ENCODE data around the gene CYB5RL. TPM values are rescaled to one million over a fixed set of nuclear protein-coding genes. Genes with fewer than 3 reads are reported as not detected.

CYB5RL gene
- total RNA-seq, 2 experiments from 2014 or later = 2.0 to 2.1 TPM

GRCh38 chr1:54225378-54225777 is 25.5 kb upstream of the CYB5RL start:
- H3K4me1 Mint-ChIP-seq (ENCODE audit: low read depth) = peaks cover under 1% of the 10 kb centered on the region
- H3K27ac Mint-ChIP-seq = peak overlapping the region; percentile 49
- no peaks in the 10 kb centered on the region for H3K27me3 ChIP-seq (ENCODE audit: control insufficient read depth in 1 of 2, insufficient read depth in 2 of 2, low read length in 2 of 2)
- H3K27me3 Mint-ChIP-seq = no peaks in the 10 kb centered on the region
- peaks cover 3% of the 10 kb centered on the region for H3K4me1 ChIP-seq (ENCODE audit: insufficient read depth, low read length)
- no peak for TF ChIP-seq CTCF (IDR thresholded peaks at IDR 0.05)
- ATAC-seq (ENCODE audit: poor library complexity) (no peak), DNase-seq (no peak)
- peaks cover 23% of the 10 kb centered on the region for H3K36me3 ChIP-seq (ENCODE audit: insufficient read depth, low read length)
- no peaks in the 10 kb centered on the region for H3K9me3 Mint-ChIP-seq
- no peak overlapping the region for H3K4me3 Mint-ChIP-seq
- intact Hi-C loops (cut with DNase I, micrococcal nuclease) = no loop called here
- no peak overlapping the region for H3K4me3 ChIP-seq (ENCODE audit: low read length)
- CTCF ChIA-PET = no interaction called here
- H3K36me3 Mint-ChIP-seq (ENCODE audit: low read depth) = peaks cover 39% of the 10 kb centered on the region
- H3K27ac ChIP-seq (ENCODE audit: low read depth in 1 of 2, low read length in 2 of 2) = no peak overlapping the region
- no peaks in the 10 kb centered on the region for H3K9me3 ChIP-seq (ENCODE audit: control insufficient read depth in 1 of 2, insufficient read depth in 1 of 2, low read length in 2 of 2)
- POLR2A ChIA-PET = no interaction called here

- H3K27me3 ChIP-seq (ENCODE audit: control insufficient read depth in 1 of 2, insufficient read depth in 2 of 2, low read length in 2 of 2) = no peaks in the 10 kb centered on the region
- H3K36me3 ChIP-seq (ENCODE audit: insufficient read depth, low read length) = peaks cover 28% of the 10 kb centered on the region
- no peak overlapping the region for H3K4me3 ChIP-seq (ENCODE audit: low read length)
- ChIA-PET POLR2A (no interaction called here), CTCF (no interaction called here)
- Mint-ChIP-seq H3K4me1 (ENCODE audit: low read depth) (no peaks in the 10 kb centered on the region), H3K36me3 (ENCODE audit: low read depth) (peaks cover 43% of the 10 kb centered on the region), H3K9me3 (no peaks in the 10 kb centered on the region), H3K27me3 (no peaks in the 10 kb centered on the region), H3K4me3 (no peak overlapping the region), H3K27ac (peak overlapping the region; percentile 59)
- TF ChIP-seq CTCF (IDR thresholded peaks at IDR 0.05) = no peak
- no peak overlapping the region for H3K27ac ChIP-seq (ENCODE audit: low read depth in 1 of 2, low read length in 2 of 2)
- intact Hi-C loops (cut with DNase I, micrococcal nuclease) = no loop called here
- no peaks in the 10 kb centered on the region for H3K4me1 ChIP-seq (ENCODE audit: insufficient read depth, low read length)
- no peak for ATAC-seq (ENCODE audit: poor library complexity)
- H3K9me3 ChIP-seq (ENCODE audit: control insufficient read depth in 1 of 2, insufficient read depth in 1 of 2, low read length in 2 of 2) = no peaks in the 10 kb centered on the region
- no peak for DNase-seq
These were observed 24.4 kb upstream of the CYB5RL start for GRCh38 chr1:54224233-54224632.

GRCh38 chr1:54223441-54224202 is 23.8 kb upstream of the CYB5RL start:
- ChIA-PET POLR2A (no interaction called here), CTCF (no interaction called here)
- Mint-ChIP-seq H3K27ac (peak overlapping the region; percentile 59), H3K9me3 (no peaks in the 10 kb centered on the region), H3K27me3 (no peaks in the 10 kb centered on the region), H3K36me3 (ENCODE audit: low read depth) (peaks cover 46% of the 10 kb centered on the region), H3K4me3 (no peak overlapping the region), H3K4me1 (ENCODE audit: low read depth) (no peaks in the 10 kb centered on the region)
- ATAC-seq (ENCODE audit: poor library complexity) (no peak), DNase-seq (no peak)
- Histone ChIP-seq H3K36me3 (ENCODE audit: insufficient read depth, low read length) (peaks cover 31% of the 10 kb centered on the region), H3K27ac (ENCODE audit: low read depth in 1 of 2, low read length in 2 of 2) (no peak overlapping the region), H3K4me3 (ENCODE audit: low read length) (no peak overlapping the region), H3K9me3 (ENCODE audit: control insufficient read depth in 1 of 2, insufficient read depth in 1 of 2, low read length in 2 of 2) (no peaks in the 10 kb centered on the region), H3K4me1 (ENCODE audit: insufficient read depth, low read length) (no peaks in the 10 kb centered on the region), H3K27me3 (ENCODE audit: control insufficient read depth in 1 of 2, insufficient read depth in 2 of 2, low read length in 2 of 2) (no peaks in the 10 kb centered on the region)
- TF ChIP-seq CTCF (IDR thresholded peaks at IDR 0.05) = no peak
- intact Hi-C loops (cut with DNase I, micrococcal nuclease) = no loop called here
